Progenitor cell of endocrine pancreas (in vitro differentiated cells): ENCODE measurements around the gene STX8. TPM values are rescaled to one million over a fixed set of nuclear protein-coding genes. Genes with fewer than 3 reads are reported as not detected.

ENCODE experiments used
- DNase-seq: peaks from one replicate; pipeline ENCODE4 v3.0.0; 2021; ENCODE audit warnings: low spot score; ENCODE audit not compliant: unreplicated experiment
- H3K27ac Mint-ChIP-seq: 2 replicates; pipeline ENCODE4 v1.8.0; 2021; ENCODE audit warnings: mild to moderate bottlenecking, moderate library complexity, mixed read lengths
- H3K27me3 Mint-ChIP-seq: 2 replicates; pipeline ENCODE4 v1.8.0; 2021; ENCODE audit warnings: mixed read lengths
- H3K36me3 Mint-ChIP-seq: 2 replicates; pipeline ENCODE4 v1.8.0; 2022; ENCODE audit warnings: mixed read lengths; ENCODE audit not compliant: insufficient read depth
- H3K4me1 Mint-ChIP-seq: 2 replicates; pipeline ENCODE4 v1.8.0; 2021; ENCODE audit warnings: low read depth, mixed read lengths
- H3K4me3 Mint-ChIP-seq: 2 replicates; pipeline ENCODE4 v1.8.0; 2021; ENCODE audit warnings: low read depth, mild to moderate bottlenecking, moderate library complexity, mixed read lengths
- H3K9me3 Mint-ChIP-seq: 2 replicates; pipeline ENCODE4 v1.8.0; 2021; ENCODE audit warnings: low read depth, mixed read lengths
- total RNA-seq: library from RNA; stranded (reverse); gene quantifications from 2 replicates; pipeline ENCODE4 v1.2.1, GENCODE V29; 2021
- TF ChIP-seq, protein P1 (sequence below): fragments of 200-600 bp; sonication (generic); IDR thresholded peaks from one replicate; pipeline ENCODE4 v1.5.0; 2021; ENCODE audit warnings: antibody characterized with exemption, mild to moderate bottlenecking; ENCODE audit not compliant: unreplicated experiment

STX8 gene
- total RNA-seq, 1 donor from 2014 or later, result 63.4 TPM

GRCh38 chr17:9336817-9337216 lies 238.8 kb downstream of the STX8 start:
- Mint-ChIP-seq H3K9me3 (peaks cover 17% of the 10 kb centered on the region), H3K36me3 (peaks cover 14% of the 10 kb centered on the region), H3K27ac (no peak overlapping the region), H3K4me3 (no peak overlapping the region), H3K4me1 (peaks cover 13% of the 10 kb centered on the region), H3K27me3 (no peaks in the 10 kb centered on the region)
- TF ChIP-seq, protein P1, sequence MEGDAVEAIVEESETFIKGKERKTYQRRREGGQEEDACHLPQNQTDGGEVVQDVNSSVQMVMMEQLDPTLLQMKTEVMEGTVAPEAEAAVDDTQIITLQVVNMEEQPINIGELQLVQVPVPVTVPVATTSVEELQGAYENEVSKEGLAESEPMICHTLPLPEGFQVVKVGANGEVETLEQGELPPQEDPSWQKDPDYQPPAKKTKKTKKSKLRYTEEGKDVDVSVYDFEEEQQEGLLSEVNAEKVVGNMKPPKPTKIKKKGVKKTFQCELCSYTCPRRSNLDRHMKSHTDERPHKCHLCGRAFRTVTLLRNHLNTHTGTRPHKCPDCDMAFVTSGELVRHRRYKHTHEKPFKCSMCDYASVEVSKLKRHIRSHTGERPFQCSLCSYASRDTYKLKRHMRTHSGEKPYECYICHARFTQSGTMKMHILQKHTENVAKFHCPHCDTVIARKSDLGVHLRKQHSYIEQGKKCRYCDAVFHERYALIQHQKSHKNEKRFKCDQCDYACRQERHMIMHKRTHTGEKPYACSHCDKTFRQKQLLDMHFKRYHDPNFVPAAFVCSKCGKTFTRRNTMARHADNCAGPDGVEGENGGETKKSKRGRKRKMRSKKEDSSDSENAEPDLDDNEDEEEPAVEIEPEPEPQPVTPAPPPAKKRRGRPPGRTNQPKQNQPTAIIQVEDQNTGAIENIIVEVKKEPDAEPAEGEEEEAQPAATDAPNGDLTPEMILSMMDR, result no peak
- DNase-seq, result no peak

DNA sequence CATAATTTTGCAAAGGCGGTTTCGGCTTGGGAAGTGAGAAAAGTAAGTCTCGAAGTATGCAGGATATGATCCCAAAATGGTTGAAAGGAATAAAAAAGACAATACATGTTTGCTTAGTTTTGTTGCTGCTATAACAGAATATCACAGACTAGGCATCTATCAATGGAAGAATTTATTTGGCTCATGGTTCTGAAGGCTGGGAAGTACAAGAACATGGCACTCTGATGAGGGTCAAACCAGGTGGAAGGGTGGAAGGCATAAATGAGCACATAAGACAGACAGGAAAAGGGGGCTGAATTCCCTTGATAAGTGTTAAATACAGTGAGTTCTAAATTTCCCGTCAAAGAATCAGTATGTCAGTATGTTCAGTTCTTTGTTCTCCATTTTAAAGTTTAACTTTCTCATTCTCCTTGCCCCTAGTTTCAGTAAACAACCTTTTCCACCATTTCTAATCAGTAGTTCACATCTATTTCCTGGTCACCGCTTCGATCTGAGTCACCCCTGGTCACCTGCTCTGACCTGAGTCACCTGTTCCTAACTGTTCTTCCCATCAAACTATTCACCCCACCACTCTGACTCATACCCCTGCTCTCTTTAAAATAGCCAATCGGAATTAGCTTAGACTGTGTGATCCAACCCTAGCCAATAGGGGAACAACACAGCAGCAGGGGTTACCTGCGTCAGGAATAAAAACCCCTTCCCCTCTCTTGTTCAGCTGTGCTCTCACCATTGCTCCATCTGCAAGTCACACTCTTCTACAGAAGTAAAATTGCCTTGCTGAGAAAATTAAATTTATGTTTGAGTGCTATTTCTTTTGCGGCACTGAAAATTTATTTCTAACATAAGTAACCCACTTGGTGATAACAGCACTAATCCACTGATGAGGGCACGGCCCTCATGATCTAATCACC lies 240.8 kb downstream of the STX8 start:
- DNase-seq, result no peak
- TF ChIP-seq, protein P1, result no peak
- H3K36me3 Mint-ChIP-seq, result peaks cover 12% of the 10 kb centered on the region
- no peaks in the 10 kb centered on the region for H3K27me3 Mint-ChIP-seq
- H3K4me1 Mint-ChIP-seq, result peaks cover 16% of the 10 kb centered on the region
- peaks cover 17% of the 10 kb centered on the region for H3K9me3 Mint-ChIP-seq
- no peak overlapping the region for H3K4me3 Mint-ChIP-seq
- H3K27ac Mint-ChIP-seq, result no peak overlapping the region

GRCh38 chr17:9332132-9332494 lies 243.5 kb downstream of the STX8 start:
- Mint-ChIP-seq H3K4me1 (peaks cover 13% of the 10 kb centered on the region), H3K27ac (peak overlapping the region; percentile 79), H3K27me3 (no peaks in the 10 kb centered on the region)

DNA sequence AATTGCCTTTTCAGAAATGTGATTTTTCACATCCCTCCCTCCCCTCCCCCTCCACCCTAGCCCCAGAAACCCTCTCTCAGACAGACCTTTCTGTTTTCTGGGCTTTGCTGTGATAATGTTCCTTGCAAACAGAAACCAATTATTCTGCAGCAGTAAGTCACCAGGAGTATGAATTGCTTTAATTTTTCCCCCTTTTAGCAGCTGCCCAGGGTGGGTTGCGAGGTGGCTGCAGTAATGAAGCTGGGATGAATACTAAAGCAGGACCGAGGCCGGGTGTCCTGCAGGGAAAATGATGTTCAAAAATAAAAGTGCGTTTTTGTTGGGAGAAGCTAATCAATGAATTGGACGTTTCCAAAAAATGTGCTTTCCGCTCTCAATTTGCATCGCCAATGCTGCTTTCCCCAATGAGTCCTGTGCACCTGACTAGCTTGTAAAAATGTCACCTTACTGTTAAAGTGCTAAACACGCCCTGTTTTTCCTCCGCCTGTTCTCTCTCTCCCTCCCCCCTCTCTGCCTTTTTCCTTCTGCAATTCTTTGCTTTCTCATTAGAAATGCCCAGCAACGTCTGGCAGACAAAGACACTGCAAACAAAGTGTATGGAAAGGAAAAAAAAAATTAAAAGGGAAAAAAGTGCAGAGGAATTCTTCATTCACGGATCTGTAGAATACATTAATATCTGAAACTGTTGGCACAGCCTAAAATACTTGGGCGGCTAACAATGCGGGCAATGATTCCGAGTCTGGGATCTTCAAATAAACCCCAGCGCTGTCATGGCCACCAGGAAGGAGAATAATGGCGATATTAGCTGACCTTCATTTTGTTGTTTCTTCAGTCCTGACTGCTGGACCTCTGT lies 244.1 kb downstream of the STX8 start:
- TF ChIP-seq, protein P1, result no peak
- Mint-ChIP-seq H3K27ac (peak overlapping the region; percentile 79), H3K9me3 (peaks cover 14% of the 10 kb centered on the region), H3K4me1 (peaks cover 13% of the 10 kb centered on the region), H3K4me3 (peak overlapping the region; percentile 43), H3K27me3 (peaks cover 2% of the 10 kb centered on the region), H3K36me3 (peaks cover 5% of the 10 kb centered on the region)
- no peak for DNase-seq

More at GRCh38 chr17:9332132-9332494, 243.5 kb downstream of the STX8 start:
- TF ChIP-seq, protein P1, result no peak
- H3K4me3 Mint-ChIP-seq, result no peak overlapping the region
- H3K9me3 Mint-ChIP-seq, result peaks cover 14% of the 10 kb centered on the region
- no peak for DNase-seq
- peaks cover 8% of the 10 kb centered on the region for H3K36me3 Mint-ChIP-seq

GRCh38 chr17:9330611-9331271 lies 244.9 kb downstream of the STX8 start:
- Mint-ChIP-seq H3K36me3 (peaks cover 5% of the 10 kb centered on the region), H3K4me3 (no peak overlapping the region), H3K27ac (peak overlapping the region; percentile 81), H3K27me3 (peaks cover 4% of the 10 kb centered on the region), H3K9me3 (peaks cover 14% of the 10 kb centered on the region), H3K4me1 (peaks cover 13% of the 10 kb centered on the region)
- TF ChIP-seq, protein P1, result no peak
- no peak for DNase-seq
